ENCODE data around the gene MAN2B2. TPM values are rescaled to one million over a fixed set of nuclear protein-coding genes. Genes with fewer than 3 reads are reported as not detected.

MAN2B2 gene
- total and polyA plus RNA-seq, 5 donors, result 11.5 to 38.4 (median 27.8) TPM

GRCh38 chr4:6608758-6609414 lies 33.9 kb downstream of the MAN2B2 start:
- Histone ChIP-seq H3K9me3 (ENCODE audit: control insufficient read depth, low read length) (peaks cover 2% of the 10 kb centered on the region), H3K27me3 (ENCODE audit: control insufficient read depth, insufficient read depth) (no peaks in the 10 kb centered on the region), H3K4me1 (ENCODE audit: control insufficient read depth, insufficient read depth, low read length) (no peaks in the 10 kb centered on the region), H3K27ac (ENCODE audit: low read length) (no peak overlapping the region), H3K4me3 (ENCODE audit: low read length) (no peak overlapping the region)
- ATAC-seq, result peak; percentile 33 to 36
- DNase-seq, result no peak
- WGBS, result 73% methylated on average over 28 of the region's 28 CpGs
- intact Hi-C loops (cut with DNase I), result no loop called here

GRCh38 chr4:6609415-6610079 lies 34.6 kb downstream of the MAN2B2 start:
- Histone ChIP-seq H3K4me3 (ENCODE audit: low read length) (no peak overlapping the region), H3K9me3 (ENCODE audit: control insufficient read depth, low read length) (peaks cover 2% of the 10 kb centered on the region), H3K4me1 (ENCODE audit: control insufficient read depth, insufficient read depth, low read length) (no peaks in the 10 kb centered on the region), H3K27ac (ENCODE audit: low read length) (no peak overlapping the region), H3K27me3 (ENCODE audit: control insufficient read depth, insufficient read depth) (no peaks in the 10 kb centered on the region)
- ATAC-seq (no peak), DNase-seq (no peak)
- WGBS, result 96% methylated on average over 26 of the region's 26 CpGs
- intact Hi-C loops (cut with DNase I), result no loop called here

- 96% methylated on average over 24 of the region's 24 CpGs for WGBS
- Histone ChIP-seq H3K4me3 (ENCODE audit: low read length) (no peak overlapping the region), H3K4me1 (ENCODE audit: control insufficient read depth, insufficient read depth, low read length) (no peaks in the 10 kb centered on the region), H3K27ac (ENCODE audit: low read length) (no peak overlapping the region), H3K27me3 (ENCODE audit: control insufficient read depth, insufficient read depth) (no peaks in the 10 kb centered on the region), H3K9me3 (ENCODE audit: control insufficient read depth, low read length) (no peaks in the 10 kb centered on the region)
- intact Hi-C loops (cut with DNase I), result no loop called here
- no peak for DNase-seq
- ATAC-seq, result no peak
These were observed 36.0 kb downstream of the MAN2B2 start for GRCh38 chr4:6610856-6611430.

GRCh38 chr4:6612961-6613675 lies 38.1 kb downstream of the MAN2B2 start:
- Histone ChIP-seq H3K27me3 (ENCODE audit: control insufficient read depth, insufficient read depth) (no peaks in the 10 kb centered on the region), H3K4me1 (ENCODE audit: control insufficient read depth, insufficient read depth, low read length) (no peaks in the 10 kb centered on the region), H3K27ac (ENCODE audit: low read length) (no peak overlapping the region), H3K4me3 (ENCODE audit: low read length) (no peak overlapping the region), H3K9me3 (ENCODE audit: control insufficient read depth, low read length) (no peaks in the 10 kb centered on the region)
- no peak for DNase-seq
- WGBS, result 95% methylated on average over 3 of the region's 3 CpGs
- intact Hi-C loops (cut with DNase I), result no loop called here
- no peak for ATAC-seq

- intact Hi-C loops (cut with DNase I), result no loop called here
- WGBS, result 84% methylated on average over 17 of the region's 17 CpGs
- Histone ChIP-seq H3K27me3 (ENCODE audit: control insufficient read depth, insufficient read depth) (no peaks in the 10 kb centered on the region), H3K9me3 (ENCODE audit: control insufficient read depth, low read length) (no peaks in the 10 kb centered on the region), H3K27ac (ENCODE audit: low read length) (no peak overlapping the region), H3K4me1 (ENCODE audit: control insufficient read depth, insufficient read depth, low read length) (no peaks in the 10 kb centered on the region), H3K4me3 (ENCODE audit: low read length) (no peak overlapping the region)
- ATAC-seq (no peak), DNase-seq (no peak)
These were observed 39.0 kb downstream of the MAN2B2 start for GRCh38 chr4:6613676-6614651.

GRCh38 chr4:6614701-6615230 lies 39.8 kb downstream of the MAN2B2 start:
- ATAC-seq, result no peak
- intact Hi-C loops (cut with DNase I), result no loop called here
- no peak for DNase-seq
- Histone ChIP-seq H3K9me3 (ENCODE audit: control insufficient read depth, low read length) (no peaks in the 10 kb centered on the region), H3K4me1 (ENCODE audit: control insufficient read depth, insufficient read depth, low read length) (no peaks in the 10 kb centered on the region), H3K27ac (ENCODE audit: low read length) (no peak overlapping the region), H3K4me3 (ENCODE audit: low read length) (no peak overlapping the region), H3K27me3 (ENCODE audit: control insufficient read depth, insufficient read depth) (no peaks in the 10 kb centered on the region)
- WGBS, result 86% methylated on average over 11 of the region's 11 CpGs

GRCh38 chr4:6616087-6616995 lies 41.4 kb downstream of the MAN2B2 start:
- Histone ChIP-seq H3K9me3 (ENCODE audit: control insufficient read depth, low read length) (no peaks in the 10 kb centered on the region), H3K4me3 (ENCODE audit: low read length) (no peak overlapping the region), H3K27ac (ENCODE audit: low read length) (no peak overlapping the region), H3K27me3 (ENCODE audit: control insufficient read depth, insufficient read depth) (no peaks in the 10 kb centered on the region), H3K4me1 (ENCODE audit: control insufficient read depth, insufficient read depth, low read length) (no peaks in the 10 kb centered on the region)
- DNase-seq, result no peak
- ATAC-seq, result no peak
- 97% methylated on average over 18 of the region's 18 CpGs for WGBS
- intact Hi-C loops (cut with DNase I), result no loop called here

- H3K9me3 ChIP-seq (ENCODE audit: control insufficient read depth, low read length), result no peaks in the 10 kb centered on the region
- H3K27ac ChIP-seq (ENCODE audit: low read length), result no peak overlapping the region
- H3K27me3 ChIP-seq (ENCODE audit: control insufficient read depth, insufficient read depth), result no peaks in the 10 kb centered on the region
- DNase-seq (no peak), ATAC-seq (no peak)
- WGBS, result 98% methylated on average over 10 of the region's 10 CpGs
- no peaks in the 10 kb centered on the region for H3K4me1 ChIP-seq (ENCODE audit: control insufficient read depth, insufficient read depth, low read length)
- no peak overlapping the region for H3K4me3 ChIP-seq (ENCODE audit: low read length)
- intact Hi-C loops (cut with DNase I), result no loop called here
These were observed 42.3 kb downstream of the MAN2B2 start for GRCh38 chr4:6617246-6617645.

GRCh38 chr4:6618386-6619115 lies 43.6 kb downstream of the MAN2B2 start:
- Histone ChIP-seq H3K9me3 (ENCODE audit: control insufficient read depth, low read length) (no peaks in the 10 kb centered on the region), H3K4me3 (ENCODE audit: low read length) (no peak overlapping the region), H3K27me3 (ENCODE audit: control insufficient read depth, insufficient read depth) (no peaks in the 10 kb centered on the region), H3K27ac (ENCODE audit: low read length) (no peak overlapping the region), H3K4me1 (ENCODE audit: control insufficient read depth, insufficient read depth, low read length) (no peaks in the 10 kb centered on the region)
- intact Hi-C loops (cut with DNase I), result no loop called here
- DNase-seq, result no peak
- no peak for ATAC-seq
- WGBS, result 88% methylated on average over 19 of the region's 19 CpGs
